Measurements from ENCODE around the gene SCNN1A.

GRCh38 chr12:6394398-6394797 lies 19.0 kb upstream of the SCNN1A start:
- TF ChIP-seq CTCF (IDR thresholded peaks at IDR 0.05) = no peak
- TF ChIP-seq POLR2A (IDR thresholded peaks at IDR 0.05) = no peak
